Gastroesophageal sphincter (tissue), 3 donors: ENCODE results near the gene GABRR2.

Experiments
- CTCF ChIP-seq, 4 experiments: fragments of 200-600 bp in 2 of 4; fragments of 450-650 bp in 2 of 4; sonication (generic) in 1 of 4; IDR thresholded peaks; one replicate each; pipeline ENCODE4 v1.5.1; 2017 to 2019; ENCODE audit warnings: antibody characterized with exemption in 4 of 4, mild to moderate bottlenecking in 2 of 4, moderate library complexity in 2 of 4
- POLR2A ChIP-seq, 2 donors: fragments of 450-650 bp; IDR thresholded peaks; one replicate each; pipeline ENCODE4 v1.6.1; 2017; ENCODE audit warnings: antibody characterized with exemption in 2 of 2, mild to moderate bottlenecking in 2 of 2, moderate library complexity in 1 of 2

GRCh38 chr6:89264296-89264695 lies 50.8 kb downstream of the GABRR2 start:
- TF ChIP-seq CTCF (IDR thresholded peaks at IDR 0.05) (no peak), POLR2A (IDR thresholded peaks at IDR 0.05) (no peak)
